A673 (cell line): ENCODE data around the gene RNF19B.

Source experiments
- CTCF ChIP-seq: fragments of 300-800, 200-600 bp; sonication (generic); conservative IDR thresholded peaks from 2 replicates; pipeline ENCODE4 v1.5.1; 2017; ENCODE audit warnings: low read depth, mild to moderate bottlenecking, antibody characterized with exemption, low read length, moderate library complexity, mixed read lengths
- EZH2 ChIP-seq: fragments of 200-600 bp; sonication (generic); IDR thresholded peaks from 2 replicates; pipeline ENCODE4 v1.6.1; 2017; ENCODE audit warnings: borderline replicate concordance, low read depth, mild to moderate bottlenecking, mixed read lengths, antibody characterized with exemption, low read length; ENCODE audit not compliant: poor library complexity, severe bottlenecking

GRCh38 chr1:32953495-32953894, 11.1 kb downstream of the RNF19B start:
- TF ChIP-seq CTCF = no peak
- TF ChIP-seq EZH2 = no peak
